ENCODE measurements around the gene ITSN1. TPM values are rescaled to one million over a fixed set of nuclear protein-coding genes. Genes with fewer than 3 reads are reported as not detected.
A peak's percentile ranks its signal among the peaks of the same experiment; 100 is the strongest.
"Not testable (repeated sequence)": the region's sequence is repeated elsewhere in the genome, so short reads cannot be mapped to it uniquely, and the experiment has no call there.

ITSN1 gene
- total RNA-seq, result 81.7 TPM
- polyA plus RNA-seq, result 44.4 TPM

GRCh38 chr21:33642027-33642895 is at the start of gene ITSN1:
Gene ITSN1 (plus strand): TSS chr21:33642501. CDS start chr21:33718829, 76,328 bp downstream.
- no peaks in the 10 kb centered on the region for H3K4me1 ChIP-seq (ENCODE audit: insufficient read depth)
- peak within 1 kb of the TSS; percentile 96 for H3K4me3 ChIP-seq (ENCODE audit: low read depth, low read length)
- H3K36me3 ChIP-seq (ENCODE audit: insufficient read depth), result no peaks in the 10 kb centered on the region
- WGBS, result under 1% methylated on average over 71 of the region's 71 CpGs
- peak; percentile 99 for DNase-seq (ENCODE audit: extremely low spot score)
- H3K27ac ChIP-seq (ENCODE audit: low read depth), result peak within 1 kb of the TSS; percentile 90

DNA sequence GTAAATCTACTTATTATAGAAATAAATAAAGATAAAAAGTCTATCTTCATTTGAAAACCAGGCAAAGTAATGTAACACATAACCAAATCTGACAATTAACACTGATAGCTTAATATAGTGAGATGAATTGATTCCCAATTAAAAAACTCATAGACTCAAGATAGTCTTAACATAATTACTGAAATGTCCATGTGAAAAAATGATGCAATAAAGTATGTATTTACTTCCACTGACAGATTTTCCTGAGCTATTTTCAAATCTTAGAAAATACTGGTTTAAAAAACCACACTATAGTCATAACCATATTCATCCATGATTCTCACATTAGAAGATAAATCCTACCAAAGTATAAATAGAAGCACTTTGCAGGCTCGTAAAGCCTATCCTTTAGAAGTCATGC is 44.2 kb upstream of the ITSN1 start:
- 80% methylated on average over 1 of the region's 1 CpG for WGBS
- Histone ChIP-seq H3K4me1 (ENCODE audit: insufficient read depth) (no peaks in the 10 kb centered on the region), H3K27ac (ENCODE audit: low read depth) (no peak overlapping the region), H3K36me3 (ENCODE audit: insufficient read depth) (peaks cover 7% of the 10 kb centered on the region), H3K4me3 (ENCODE audit: low read depth, low read length) (no peak overlapping the region)
- no peak for DNase-seq (ENCODE audit: extremely low spot score)

GRCh38 chr21:33608559-33608958 is 33.7 kb upstream of the ITSN1 start:
- 33% methylated on average over 1 of the region's 1 CpG for whole genome bisulfite sequencing
- Histone ChIP-seq H3K4me3 (ENCODE audit: low read depth, low read length) (no peak overlapping the region), H3K4me1 (ENCODE audit: insufficient read depth) (peaks cover 1% of the 10 kb centered on the region), H3K27ac (ENCODE audit: low read depth) (no peak overlapping the region), H3K36me3 (ENCODE audit: insufficient read depth) (peaks cover 1% of the 10 kb centered on the region)
- no peak for DNase-seq (ENCODE audit: extremely low spot score)

GRCh38 chr21:33611006-33611744 is 31.1 kb upstream of the ITSN1 start:
- Histone ChIP-seq H3K4me1 (ENCODE audit: insufficient read depth) (peaks cover 1% of the 10 kb centered on the region), H3K36me3 (ENCODE audit: insufficient read depth) (peaks cover 1% of the 10 kb centered on the region), H3K27ac (ENCODE audit: low read depth) (no peak overlapping the region), H3K4me3 (ENCODE audit: low read depth, low read length) (no peak overlapping the region)
- DNase-seq (ENCODE audit: extremely low spot score), result no peak
- WGBS, result 88% methylated on average over 7 of the region's 7 CpGs

- not testable (repeated sequence) for H3K27ac ChIP-seq (ENCODE audit: low read depth); H3K4me1 ChIP-seq (ENCODE audit: insufficient read depth); DNase-seq (ENCODE audit: extremely low spot score); H3K4me3 ChIP-seq (ENCODE audit: low read depth, low read length); H3K36me3 ChIP-seq (ENCODE audit: insufficient read depth)
- WGBS, result 91% methylated on average over 11 of the region's 11 CpGs
These were observed 24.7 kb upstream of the ITSN1 start for GRCh38 chr21:33617565-33617964.

- Histone ChIP-seq H3K4me1 (ENCODE audit: insufficient read depth) (no peaks in the 10 kb centered on the region), H3K4me3 (ENCODE audit: low read depth, low read length) (no peak overlapping the region), H3K27ac (ENCODE audit: low read depth) (no peak overlapping the region), H3K36me3 (ENCODE audit: insufficient read depth) (peaks cover 6% of the 10 kb centered on the region)
- no peak for DNase-seq (ENCODE audit: extremely low spot score)
- 95% methylated on average over 2 of the region's 2 CpGs for WGBS
These were observed 23.9 kb upstream of the ITSN1 start for GRCh38 chr21:33618407-33618806.

- Histone ChIP-seq H3K36me3 (ENCODE audit: insufficient read depth) (peaks cover 6% of the 10 kb centered on the region), H3K4me1 (ENCODE audit: insufficient read depth) (no peaks in the 10 kb centered on the region), H3K4me3 (ENCODE audit: low read depth, low read length) (no peak overlapping the region), H3K27ac (ENCODE audit: low read depth) (no peak overlapping the region)
- DNase-seq (ENCODE audit: extremely low spot score), result no peak
- 95% methylated on average over 4 of the region's 4 CpGs for WGBS
These were observed 22.6 kb upstream of the ITSN1 start for GRCh38 chr21:33619726-33620125.

DNA sequence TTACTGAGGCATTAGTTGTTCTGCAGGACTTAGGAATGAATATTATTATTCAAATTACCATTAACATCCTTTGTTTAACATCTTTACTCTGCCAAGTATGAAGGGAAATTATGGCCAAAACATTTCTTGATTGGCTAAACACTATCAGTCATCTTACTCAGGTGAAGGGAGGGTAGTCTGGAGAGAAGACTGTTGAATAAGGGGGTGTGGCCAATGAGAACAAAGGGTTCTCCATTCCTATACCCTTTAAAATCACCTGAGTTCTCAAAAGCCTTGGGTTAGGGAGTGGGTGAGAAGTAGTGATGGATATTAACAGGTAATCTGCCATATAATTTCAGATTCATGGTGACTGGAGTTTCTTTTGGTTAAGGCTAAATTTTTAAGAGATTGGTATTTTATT is 20.0 kb upstream of the ITSN1 start:
- H3K27ac ChIP-seq (ENCODE audit: low read depth), result no peak overlapping the region
- no peak overlapping the region for H3K4me3 ChIP-seq (ENCODE audit: low read depth, low read length)
- no peak for DNase-seq (ENCODE audit: extremely low spot score)
- H3K36me3 ChIP-seq (ENCODE audit: insufficient read depth), result peaks cover 6% of the 10 kb centered on the region
- no peaks in the 10 kb centered on the region for H3K4me1 ChIP-seq (ENCODE audit: insufficient read depth)

DNA sequence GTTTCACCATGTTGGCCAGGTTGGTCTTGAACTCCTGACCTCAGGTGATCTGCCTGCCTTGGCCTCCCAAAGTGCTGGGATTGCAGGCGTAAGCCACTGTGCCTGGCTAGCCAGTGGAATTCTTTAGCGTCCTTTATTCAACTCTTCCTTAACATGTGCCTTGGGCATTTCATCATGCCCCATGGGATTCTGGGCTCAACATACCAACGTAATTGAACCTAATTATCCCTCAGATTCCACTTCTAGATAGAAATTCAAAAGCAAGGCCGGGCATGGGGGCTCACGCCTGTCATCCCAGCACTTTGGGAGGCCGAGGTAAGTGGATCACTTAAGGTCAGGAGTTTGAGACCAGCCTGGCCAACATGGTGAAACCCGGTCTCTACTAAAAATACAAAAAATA is 16.1 kb upstream of the ITSN1 start:
- not testable (repeated sequence) for H3K4me1 ChIP-seq (ENCODE audit: insufficient read depth); H3K27ac ChIP-seq (ENCODE audit: low read depth); H3K36me3 ChIP-seq (ENCODE audit: insufficient read depth); H3K4me3 ChIP-seq (ENCODE audit: low read depth, low read length); DNase-seq (ENCODE audit: extremely low spot score)
- 92% methylated on average over 7 of the region's 7 CpGs for WGBS

DNA sequence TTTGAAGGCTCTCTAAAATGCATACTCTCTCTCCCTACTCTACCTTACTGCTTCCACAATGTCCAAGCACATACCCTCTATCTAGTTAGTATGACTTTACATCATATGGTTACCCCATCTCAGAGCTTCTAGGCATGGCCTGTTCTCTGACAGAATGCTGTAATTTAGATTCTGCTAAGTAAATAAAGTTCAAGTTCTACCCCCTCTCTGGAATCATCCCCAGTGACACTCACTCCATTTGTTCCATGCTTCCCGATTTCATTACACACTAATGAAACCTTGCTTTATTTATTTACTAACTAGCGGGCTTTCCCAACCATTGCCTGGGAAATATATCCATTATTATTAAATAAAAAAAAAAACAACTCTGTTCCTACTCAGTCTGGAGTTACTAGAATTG is 8.0 kb upstream of the ITSN1 start:
- no peak for DNase-seq (ENCODE audit: extremely low spot score)
- no peaks in the 10 kb centered on the region for H3K4me1 ChIP-seq (ENCODE audit: insufficient read depth)
- H3K4me3 ChIP-seq (ENCODE audit: low read depth, low read length), result no peak overlapping the region
- no peak overlapping the region for H3K27ac ChIP-seq (ENCODE audit: low read depth)
- peaks cover 2% of the 10 kb centered on the region for H3K36me3 ChIP-seq (ENCODE audit: insufficient read depth)
- WGBS, result 94% methylated on average over 2 of the region's 2 CpGs

DNA sequence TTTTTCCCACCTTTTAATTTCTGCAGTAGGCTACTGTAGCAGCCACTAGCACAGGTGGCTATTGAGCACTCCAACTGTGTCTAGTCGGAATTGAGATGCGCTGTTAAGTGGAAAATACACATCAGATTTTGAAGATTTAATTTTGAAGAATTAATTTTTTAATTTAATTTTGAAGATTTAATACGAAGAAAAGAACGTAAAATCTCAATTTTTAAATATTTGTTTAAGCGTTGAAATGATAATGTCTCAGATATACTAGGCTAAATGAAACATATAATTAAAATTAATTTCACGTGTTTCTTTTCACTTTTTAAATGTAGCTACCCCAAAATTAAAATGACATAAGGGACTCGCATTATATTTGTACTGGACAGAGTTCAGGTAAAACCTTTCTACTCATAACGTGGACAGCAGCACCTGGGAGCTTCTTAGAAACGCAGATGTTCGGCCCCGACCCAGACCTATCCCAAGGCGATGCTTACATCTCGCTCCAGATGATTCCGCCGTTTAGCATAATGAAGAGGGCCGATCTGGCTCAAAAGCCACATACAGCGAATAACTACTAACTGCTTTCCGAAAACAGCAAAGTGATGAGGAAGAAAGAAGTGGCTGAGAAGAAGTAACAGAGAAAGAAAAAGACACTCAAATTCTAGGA is 1.5 kb upstream of the ITSN1 start:
- 22% methylated on average over 18 of the region's 18 CpGs for WGBS
- no peak for DNase-seq (ENCODE audit: extremely low spot score)
- peak overlapping the region; percentile 57 for H3K4me3 ChIP-seq (ENCODE audit: low read depth, low read length)
- peak overlapping the region; percentile 90 for H3K27ac ChIP-seq (ENCODE audit: low read depth)
- H3K4me1 ChIP-seq (ENCODE audit: insufficient read depth), result no peaks in the 10 kb centered on the region
- H3K36me3 ChIP-seq (ENCODE audit: insufficient read depth), result no peaks in the 10 kb centered on the region

GRCh38 chr21:33641352-33642026 is 812 bp upstream of the ITSN1 start, which contains the start of gene CRYZL1:
Gene CRYZL1 (minus strand): TSS chr21:33641741. CDS start chr21:33631551, 10,190 bp downstream.
- Histone ChIP-seq H3K36me3 (ENCODE audit: insufficient read depth) (no peaks in the 10 kb centered on the region), H3K4me3 (ENCODE audit: low read depth, low read length) (peak within 1 kb of the TSS; percentile 96), H3K4me1 (ENCODE audit: insufficient read depth) (no peaks in the 10 kb centered on the region), H3K27ac (ENCODE audit: low read depth) (peak within 1 kb of the TSS; percentile 90)
- DNase-seq (ENCODE audit: extremely low spot score), result peak; percentile 99
- under 1% methylated on average over 38 of the region's 38 CpGs for WGBS
